NT2/D1 (cell line): Measurements from ENCODE around the gene ACBD5.

Source experiments
- SUZ12 ChIP-seq: IDR thresholded peaks from 2 replicates; pipeline ENCODE4 v1.6.1; 2011; ENCODE audit not compliant: insufficient read length, insufficient read depth; ENCODE audit errors: extremely low read depth
- YY1 ChIP-seq: IDR thresholded peaks from 2 replicates; pipeline ENCODE4 v1.6.1; 2011; ENCODE audit not compliant: insufficient read length, insufficient read depth
- ZNF274 ChIP-seq: IDR thresholded peaks from 2 replicates; pipeline ENCODE4 v1.6.1; 2011; ENCODE audit warnings: mild to moderate bottlenecking, low read depth, low read length

DNA sequence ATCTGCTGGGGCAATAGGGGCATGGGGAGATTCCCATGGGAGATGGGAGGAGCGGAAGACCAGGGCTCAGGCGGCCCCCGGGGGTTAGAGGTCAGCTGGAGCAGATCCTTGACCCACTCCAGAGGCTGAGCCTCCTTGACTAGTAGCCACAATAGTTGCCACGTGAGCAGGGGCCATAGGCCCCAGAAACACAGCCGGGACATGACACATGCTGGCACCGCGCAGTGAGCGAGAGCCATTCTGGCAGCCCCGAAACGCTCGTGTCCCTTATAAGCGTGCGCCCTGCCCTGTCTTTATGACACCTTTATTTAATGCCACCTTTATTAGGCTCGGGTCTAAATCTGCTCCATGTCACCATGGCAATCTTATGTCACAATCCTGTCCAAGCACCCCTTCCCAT lies 11.0 kb upstream of the ACBD5 start:
- TF ChIP-seq ZNF274: no peak
- TF ChIP-seq YY1: no peak
- TF ChIP-seq SUZ12: no peak
